Subcutaneous adipose tissue (tissue), 4 donors: ENCODE measurements around the gene PITPNB. TPM values are rescaled to one million over a fixed set of nuclear protein-coding genes. Genes with fewer than 3 reads are reported as not detected.

Experiments
- total RNA-seq, 4 donors: library from RNA; depleted of rRNA; stranded (reverse); fragments of >200 nt; gene quantifications; one replicate each; pipeline ENCODE4 v1.1.0, GENCODE V29; 2016
- TF ChIP-seq, protein P1 (sequence below): fragments of 450-650 bp; IDR thresholded peaks from one replicate; pipeline ENCODE4 v1.5.1; 2016; ENCODE audit warnings: low read depth, mild to moderate bottlenecking, control low read depth, antibody characterized with exemption, moderate library complexity

PITPNB gene
- total RNA-seq, 4 donors from 2014 or later = 43.5 to 89.3 (median 46.5) TPM

DNA sequence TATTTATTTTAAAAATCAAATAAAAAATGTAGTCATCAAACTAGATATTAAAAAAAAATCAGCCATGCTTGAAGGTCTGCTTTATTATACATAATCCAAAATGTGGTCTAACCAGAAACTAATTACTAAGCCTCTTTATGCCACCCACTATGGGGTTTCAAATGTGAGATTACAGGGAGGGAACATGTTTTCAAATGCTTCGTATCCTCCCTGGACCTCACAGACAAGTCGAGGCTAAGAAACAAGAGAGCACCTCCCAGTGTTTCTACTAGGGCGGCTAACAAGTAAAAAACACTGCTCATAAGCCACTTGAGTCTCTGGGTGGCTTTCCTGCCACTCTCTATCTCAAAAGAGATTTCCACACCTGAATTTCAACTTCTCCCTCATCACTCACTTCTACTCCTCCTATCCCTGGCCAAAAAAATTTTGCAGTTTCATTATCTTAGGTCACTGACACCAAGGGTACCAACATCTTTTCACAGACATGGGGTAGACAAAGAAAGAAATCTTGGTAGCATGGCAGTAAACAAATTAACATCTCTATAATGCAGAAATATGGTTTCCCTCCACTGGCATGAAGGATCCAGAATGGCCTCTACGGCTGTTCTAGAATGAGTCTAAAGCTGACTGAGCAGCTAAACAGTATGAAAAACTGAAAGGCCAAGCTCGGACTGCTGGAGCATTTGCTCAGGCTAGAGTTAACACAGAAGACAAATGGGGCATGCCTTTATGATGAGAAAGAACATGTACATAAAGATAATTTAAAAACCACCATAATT is 50.9 kb downstream of the PITPNB start:
- TF ChIP-seq, protein P1, sequence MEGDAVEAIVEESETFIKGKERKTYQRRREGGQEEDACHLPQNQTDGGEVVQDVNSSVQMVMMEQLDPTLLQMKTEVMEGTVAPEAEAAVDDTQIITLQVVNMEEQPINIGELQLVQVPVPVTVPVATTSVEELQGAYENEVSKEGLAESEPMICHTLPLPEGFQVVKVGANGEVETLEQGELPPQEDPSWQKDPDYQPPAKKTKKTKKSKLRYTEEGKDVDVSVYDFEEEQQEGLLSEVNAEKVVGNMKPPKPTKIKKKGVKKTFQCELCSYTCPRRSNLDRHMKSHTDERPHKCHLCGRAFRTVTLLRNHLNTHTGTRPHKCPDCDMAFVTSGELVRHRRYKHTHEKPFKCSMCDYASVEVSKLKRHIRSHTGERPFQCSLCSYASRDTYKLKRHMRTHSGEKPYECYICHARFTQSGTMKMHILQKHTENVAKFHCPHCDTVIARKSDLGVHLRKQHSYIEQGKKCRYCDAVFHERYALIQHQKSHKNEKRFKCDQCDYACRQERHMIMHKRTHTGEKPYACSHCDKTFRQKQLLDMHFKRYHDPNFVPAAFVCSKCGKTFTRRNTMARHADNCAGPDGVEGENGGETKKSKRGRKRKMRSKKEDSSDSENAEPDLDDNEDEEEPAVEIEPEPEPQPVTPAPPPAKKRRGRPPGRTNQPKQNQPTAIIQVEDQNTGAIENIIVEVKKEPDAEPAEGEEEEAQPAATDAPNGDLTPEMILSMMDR = no peak

DNA sequence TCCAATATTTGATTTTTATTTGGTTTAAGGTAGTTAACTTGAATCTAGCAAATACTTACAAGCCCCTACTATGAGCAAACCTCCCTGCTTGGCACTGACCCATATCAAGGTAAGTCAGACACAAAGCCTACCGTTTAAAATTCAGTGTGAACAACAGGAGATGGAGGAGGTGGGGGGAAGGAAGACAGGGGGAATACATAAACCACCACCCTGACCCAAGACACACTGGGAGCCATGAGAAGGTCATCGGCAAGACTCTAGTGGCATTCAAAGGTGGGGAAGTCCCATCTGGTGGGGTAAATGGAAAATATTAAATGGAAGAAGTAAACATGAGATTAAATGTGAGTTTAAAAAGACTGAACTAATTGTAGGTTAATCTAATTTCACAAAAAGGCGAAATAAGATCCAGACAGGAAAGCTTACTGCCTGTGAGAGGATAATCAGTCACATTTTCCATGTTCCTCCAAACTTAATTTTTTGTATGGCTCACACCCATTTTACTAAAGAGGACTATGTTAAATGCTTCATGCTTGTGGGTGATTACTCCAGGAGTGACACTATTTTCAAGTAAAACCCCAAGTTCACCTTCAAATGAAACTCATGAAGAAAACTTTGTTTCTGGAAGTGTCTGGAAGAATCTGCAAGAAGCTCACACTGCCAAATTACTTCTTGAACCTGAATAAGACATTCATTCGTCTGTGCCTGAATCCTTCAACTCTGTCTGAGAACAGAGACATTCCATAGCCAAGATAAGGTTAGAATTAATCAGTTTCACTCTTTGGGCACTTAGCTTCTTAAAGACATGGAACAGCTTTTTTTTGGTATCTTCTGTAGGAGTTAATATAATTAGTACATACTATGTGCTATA is 51.7 kb downstream of the PITPNB start:
- TF ChIP-seq, protein P1 = no peak

DNA sequence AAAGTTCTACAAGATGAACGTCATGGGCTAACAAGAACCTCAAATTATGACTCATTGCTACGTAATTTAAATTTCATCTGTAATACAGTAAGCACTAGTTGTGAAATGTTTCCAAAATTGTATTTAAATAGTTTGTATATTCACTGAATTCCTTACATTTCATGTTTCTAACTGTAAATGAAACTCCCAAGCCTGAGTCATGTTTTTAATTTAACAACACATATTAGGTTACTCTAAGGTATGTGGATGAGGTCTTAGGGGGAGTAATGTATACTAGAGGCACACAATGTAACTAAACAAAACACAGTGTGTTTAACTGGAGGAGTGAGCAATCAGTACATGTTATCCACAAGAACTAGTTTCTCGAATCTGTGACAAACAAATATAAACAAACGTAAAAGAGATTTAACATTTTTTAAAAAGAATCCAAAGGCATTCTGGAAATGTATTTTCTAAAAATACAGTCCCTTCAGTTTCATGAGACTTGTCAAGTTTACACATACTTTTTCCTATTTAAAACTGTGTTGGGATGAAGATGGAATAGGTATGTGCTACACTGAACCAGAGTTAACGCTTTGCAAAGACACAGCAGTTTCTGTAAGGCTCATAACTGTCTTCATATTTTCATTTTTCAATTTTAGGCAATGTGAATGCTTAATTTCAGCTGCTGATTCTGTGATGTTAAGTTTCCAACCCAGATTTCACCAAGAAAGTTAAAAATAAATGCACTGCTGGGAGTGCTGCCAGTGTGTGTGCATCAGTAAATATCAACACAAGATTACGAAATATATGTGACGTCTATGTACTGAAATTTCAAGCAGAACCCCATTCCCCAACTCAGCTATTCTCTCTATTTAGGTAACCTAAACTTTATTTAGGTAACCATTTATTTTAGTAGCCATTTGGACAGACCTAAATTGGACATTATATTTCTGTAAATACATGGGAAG is 52.6 kb downstream of the PITPNB start:
- TF ChIP-seq, protein P1 = no peak

DNA sequence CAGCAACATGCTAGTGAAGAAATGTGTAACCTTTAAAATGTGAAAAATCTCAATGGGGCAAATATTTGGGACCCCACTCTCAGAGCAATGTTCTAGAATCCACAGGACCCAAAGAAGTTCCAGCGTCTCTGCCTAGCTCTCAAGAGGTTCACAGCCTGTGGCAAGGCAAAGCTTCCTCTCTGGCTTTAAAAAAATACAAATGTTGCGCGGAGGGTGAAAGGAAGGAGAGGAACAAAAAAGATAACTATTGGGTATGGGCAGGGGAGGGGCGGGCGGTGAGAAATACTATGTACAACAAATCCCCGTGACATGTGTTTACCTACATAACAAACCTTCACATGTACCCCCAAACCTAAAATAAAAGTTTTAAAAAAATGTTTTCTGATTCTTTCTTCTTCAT is 53.6 kb downstream of the PITPNB start:
- TF ChIP-seq, protein P1 = no peak

DNA sequence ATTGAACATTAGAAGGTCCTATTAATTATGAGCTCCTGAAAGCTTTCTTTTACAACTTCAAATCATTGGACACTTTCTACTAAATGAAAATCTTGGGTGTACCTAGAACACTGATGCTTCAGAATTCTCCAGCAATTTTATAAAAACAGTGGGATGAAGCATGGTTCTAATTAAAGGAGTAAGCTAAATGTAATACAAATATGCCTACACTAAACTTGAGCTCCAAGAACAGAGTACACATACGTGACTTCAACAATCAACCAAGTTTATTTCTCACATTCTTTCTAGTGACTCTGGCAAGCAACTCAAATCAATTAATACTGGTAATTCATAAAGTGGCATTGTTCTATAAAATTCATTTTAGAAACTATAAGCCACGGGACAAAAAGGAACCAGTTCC is 55.5 kb downstream of the PITPNB start:
- TF ChIP-seq, protein P1 = no peak

DNA sequence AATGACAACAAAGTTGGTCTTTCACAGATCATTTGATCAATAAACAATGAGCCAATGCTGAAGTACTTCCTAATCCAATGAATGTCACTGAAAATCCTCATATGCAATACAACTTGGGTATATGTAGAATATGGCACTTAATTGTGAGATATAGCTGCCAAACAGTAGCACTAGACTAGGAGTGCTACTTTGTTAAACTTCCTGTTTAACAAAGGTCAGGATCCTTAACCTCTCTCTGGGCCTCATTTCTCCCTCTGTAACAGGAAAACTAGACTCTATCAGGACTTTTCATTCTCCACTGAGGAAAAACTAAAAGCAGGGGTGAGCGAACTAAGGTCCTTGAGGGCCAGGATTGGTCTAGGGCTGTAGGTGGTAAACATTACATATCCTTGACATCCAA is 56.1 kb downstream of the PITPNB start:
- TF ChIP-seq, protein P1 = no peak
